GM23338 (cell line): Measurements from ENCODE around the gene NFE2L1. TPM values are rescaled to one million over a fixed set of nuclear protein-coding genes. Genes with fewer than 3 reads are reported as not detected.
A peak's percentile ranks its signal among the peaks of the same experiment; 100 is the strongest.

Experiments used
- ATAC-seq: fragments of 200-7000 bp; cut with Tn5 transposase; 3 replicates; pipeline ENCODE4 v1.9.1; 2020
- DNase-seq: peaks from one replicate; pipeline ENCODE4 v3.0.0-alpha.2; 2015; ENCODE audit warnings: low spot score
- H2AFZ ChIP-seq: fragments of 200-600 bp; sonication (generic); 2 replicates; pipeline ENCODE4 v1.8.0; 2016; ENCODE audit warnings: antibody characterized with exemption, mild to moderate bottlenecking, moderate library complexity
- H3F3A ChIP-seq: fragments of 200-600 bp; sonication (generic); replicated peaks from 2 replicates; pipeline ENCODE4 v1.8.0; 2017; ENCODE audit warnings: antibody characterized with exemption, mixed run types, low read depth
- H3K27ac ChIP-seq: fragments of 200-600 bp; sonication (generic); 2 replicates; pipeline ENCODE4 v1.6.1; 2016; ENCODE audit warnings: low read depth
- H3K27me3 ChIP-seq: fragments of 200-600 bp; sonication (generic); 2 replicates; pipeline ENCODE4 v1.8.0; 2016; ENCODE audit warnings: mild to moderate bottlenecking, mixed run types, moderate library complexity; ENCODE audit not compliant: insufficient read depth
- H3K36me3 ChIP-seq: fragments of 200-600 bp; sonication (generic); 2 replicates; pipeline ENCODE4 v1.8.0; 2016; ENCODE audit warnings: mild to moderate bottlenecking; ENCODE audit not compliant: insufficient read depth
- H3K4me1 ChIP-seq: fragments of 200-600 bp; sonication (generic); 2 replicates; pipeline ENCODE4 v1.8.0; 2016; ENCODE audit warnings: mild to moderate bottlenecking, moderate library complexity; ENCODE audit not compliant: insufficient read depth
- H3K4me2 ChIP-seq: fragments of 200-600 bp; sonication (generic); 2 replicates; pipeline ENCODE4 v1.7.1; 2017; ENCODE audit warnings: mixed run types
- H3K4me3 ChIP-seq: fragments of 200-600 bp; sonication (generic); 2 replicates; pipeline ENCODE4 v1.6.1; 2016; ENCODE audit warnings: mixed run types
- H3K79me2 ChIP-seq: fragments of 200-600 bp; sonication (generic); replicated peaks from 2 replicates; pipeline ENCODE4 v1.8.0; 2017; ENCODE audit warnings: mild to moderate bottlenecking; ENCODE audit not compliant: insufficient read depth
- H3K9me2 ChIP-seq: fragments of 200-600 bp; sonication (generic); 2 replicates; pipeline ENCODE4 v1.8.0; 2017; ENCODE audit not compliant: insufficient read depth
- H4K20me1 ChIP-seq: fragments of 200-600 bp; sonication (generic); replicated peaks from 2 replicates; pipeline ENCODE4 v1.8.0; 2017; ENCODE audit warnings: mild to moderate bottlenecking; ENCODE audit not compliant: insufficient read depth
- H3K27ac Mint-ChIP-seq: 2 replicates; pipeline ENCODE4 v1.8.0; 2020; ENCODE audit warnings: inconsistent platforms, mild to moderate bottlenecking, moderate library complexity, mixed read lengths
- H3K27me3 Mint-ChIP-seq: 3 replicates; pipeline ENCODE4 v1.8.0; 2022; ENCODE audit warnings: low read depth, mild to moderate bottlenecking, moderate library complexity, mixed read lengths, inconsistent platforms; ENCODE audit not compliant: insufficient read depth, poor library complexity
- H3K36me3 Mint-ChIP-seq: 3 replicates; pipeline ENCODE4 v1.8.0; 2021; ENCODE audit warnings: low read depth, mild to moderate bottlenecking, inconsistent platforms, moderate library complexity, mixed read lengths
- H3K4me1 Mint-ChIP-seq: 3 replicates; pipeline ENCODE4 v1.8.0; 2020; ENCODE audit warnings: mild to moderate bottlenecking, inconsistent platforms, mixed read lengths
- H3K4me3 Mint-ChIP-seq: 3 replicates; pipeline ENCODE4 v1.8.0; 2021; ENCODE audit warnings: moderate library complexity, mild to moderate bottlenecking, inconsistent platforms, mixed read lengths
- H3K9me3 Mint-ChIP-seq: 3 replicates; pipeline ENCODE4 v1.8.0; 2020; ENCODE audit warnings: moderate library complexity, mild to moderate bottlenecking, inconsistent platforms, mixed read lengths
- CREB1 ChIP-seq: fragments of 250-450 bp; sonication (Bioruptor Pico); IDR thresholded peaks from 2 replicates; pipeline ENCODE4 v1.5.0; 2020; ENCODE audit warnings: low read depth, mild to moderate bottlenecking, moderate library complexity
- ETS1 ChIP-seq: IDR thresholded peaks from 2 replicates; pipeline ENCODE4 v1.6.1; 2016; ENCODE audit warnings: antibody characterized with exemption
- JUNB ChIP-seq: IDR thresholded peaks from one replicate; pipeline ENCODE4 v1.6.1; 2016; ENCODE audit warnings: antibody characterized with exemption; ENCODE audit not compliant: unreplicated experiment
- NANOG ChIP-seq: IDR thresholded peaks from 2 replicates; pipeline ENCODE4 v1.6.1; 2016; ENCODE audit warnings: antibody characterized with exemption, borderline replicate concordance
- POLR2AphosphoS5 ChIP-seq: IDR thresholded peaks from 2 replicates; pipeline ENCODE4 v1.6.1; 2016; ENCODE audit warnings: antibody characterized with exemption, low read depth
- STAT1 ChIP-seq: IDR thresholded peaks from one replicate; pipeline ENCODE4 v1.6.1; 2016; ENCODE audit warnings: antibody characterized with exemption; ENCODE audit not compliant: unreplicated experiment
- ZNF114 ChIP-seq: fragments of 250-450 bp; sonication (Bioruptor Pico); IDR thresholded peaks from 2 replicates; pipeline ENCODE4 v1.5.0; 2020; ENCODE audit warnings: mild to moderate bottlenecking, moderate library complexity
- ZNF331 ChIP-seq: fragments of 250-450 bp; sonication (Bioruptor Pico); IDR thresholded peaks from 2 replicates; pipeline ENCODE4 v1.5.0; 2020; ENCODE audit warnings: low read depth, mild to moderate bottlenecking, moderate library complexity
- polyA plus RNA-seq: library from polyadenylated mRNA; unstranded; fragments of >200 nt; fragmentation: Nextera tagmentation; extraction: Ambion mirVana; gene quantifications from 2 replicates; pipeline ENCODE4 v1.2.1, GENCODE V29; 2016
- total RNA-seq: library from RNA; depleted of rRNA; stranded (reverse); fragments of >200 nt; shearing (Covaris generic); gene quantifications from 2 replicates; pipeline ENCODE4 v1.2.3, GENCODE V29; 2014
- TF ChIP-seq, protein P1 (sequence below): IDR thresholded peaks from one replicate; pipeline ENCODE4 v1.6.1; 2018; ENCODE audit warnings: antibody characterized with exemption; ENCODE audit not compliant: unreplicated experiment

Gene NFE2L1
- total and polyA plus RNA-seq, 2 experiments from 2014 or later: 39.9 to 138 TPM

GRCh38 chr17:48013876-48014594, 34.1 kb upstream of the NFE2L1 start:
- Histone ChIP-seq H3K4me2 (no peak overlapping the region), H3K27me3 (peaks cover 24% of the 10 kb centered on the region), H3K4me1 (peaks cover 5% of the 10 kb centered on the region), H3K79me2 (no peaks in the 10 kb centered on the region), H3K27ac (no peak overlapping the region), H3K9me2 (no peaks in the 10 kb centered on the region), H3K4me3 (no peak overlapping the region), H3F3A (peaks cover 7% of the 10 kb centered on the region; the same call in 1 of the 2 replicates), H3K36me3 (no peaks in the 10 kb centered on the region), H2AFZ (0 out of 2 replicates have a peak overlapping the region, but pooled peaks have one; percentile 10), H4K20me1 (0 out of 2 replicates have a peak, but pooled peaks cover 3% of the 10 kb centered on the region)
- DNase-seq: no peak
- Mint-ChIP-seq H3K4me3 (no peak overlapping the region), H3K4me1 (peaks cover 29% of the 10 kb centered on the region), H3K27me3 (peaks cover 25% of the 10 kb centered on the region), H3K9me3 (no peaks in the 10 kb centered on the region; the same call in 2 of the 3 replicates), H3K27ac (no peak overlapping the region; the same call in 1 of the 2 replicates), H3K36me3 (no peaks in the 10 kb centered on the region)
- TF ChIP-seq ZNF114 (CRISPR knock-in tag) (no peak), STAT1 (no peak), CREB1 (CRISPR knock-in tag) (no peak), JUNB (no peak), POLR2AphosphoS5 (no peak)
- TF ChIP-seq, protein P1, sequence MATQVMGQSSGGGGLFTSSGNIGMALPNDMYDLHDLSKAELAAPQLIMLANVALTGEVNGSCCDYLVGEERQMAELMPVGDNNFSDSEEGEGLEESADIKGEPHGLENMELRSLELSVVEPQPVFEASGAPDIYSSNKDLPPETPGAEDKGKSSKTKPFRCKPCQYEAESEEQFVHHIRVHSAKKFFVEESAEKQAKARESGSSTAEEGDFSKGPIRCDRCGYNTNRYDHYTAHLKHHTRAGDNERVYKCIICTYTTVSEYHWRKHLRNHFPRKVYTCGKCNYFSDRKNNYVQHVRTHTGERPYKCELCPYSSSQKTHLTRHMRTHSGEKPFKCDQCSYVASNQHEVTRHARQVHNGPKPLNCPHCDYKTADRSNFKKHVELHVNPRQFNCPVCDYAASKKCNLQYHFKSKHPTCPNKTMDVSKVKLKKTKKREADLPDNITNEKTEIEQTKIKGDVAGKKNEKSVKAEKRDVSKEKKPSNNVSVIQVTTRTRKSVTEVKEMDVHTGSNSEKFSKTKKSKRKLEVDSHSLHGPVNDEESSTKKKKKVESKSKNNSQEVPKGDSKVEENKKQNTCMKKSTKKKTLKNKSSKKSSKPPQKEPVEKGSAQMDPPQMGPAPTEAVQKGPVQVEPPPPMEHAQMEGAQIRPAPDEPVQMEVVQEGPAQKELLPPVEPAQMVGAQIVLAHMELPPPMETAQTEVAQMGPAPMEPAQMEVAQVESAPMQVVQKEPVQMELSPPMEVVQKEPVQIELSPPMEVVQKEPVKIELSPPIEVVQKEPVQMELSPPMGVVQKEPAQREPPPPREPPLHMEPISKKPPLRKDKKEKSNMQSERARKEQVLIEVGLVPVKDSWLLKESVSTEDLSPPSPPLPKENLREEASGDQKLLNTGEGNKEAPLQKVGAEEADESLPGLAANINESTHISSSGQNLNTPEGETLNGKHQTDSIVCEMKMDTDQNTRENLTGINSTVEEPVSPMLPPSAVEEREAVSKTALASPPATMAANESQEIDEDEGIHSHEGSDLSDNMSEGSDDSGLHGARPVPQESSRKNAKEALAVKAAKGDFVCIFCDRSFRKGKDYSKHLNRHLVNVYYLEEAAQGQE: no peak
- ATAC-seq: no peak

DNA sequence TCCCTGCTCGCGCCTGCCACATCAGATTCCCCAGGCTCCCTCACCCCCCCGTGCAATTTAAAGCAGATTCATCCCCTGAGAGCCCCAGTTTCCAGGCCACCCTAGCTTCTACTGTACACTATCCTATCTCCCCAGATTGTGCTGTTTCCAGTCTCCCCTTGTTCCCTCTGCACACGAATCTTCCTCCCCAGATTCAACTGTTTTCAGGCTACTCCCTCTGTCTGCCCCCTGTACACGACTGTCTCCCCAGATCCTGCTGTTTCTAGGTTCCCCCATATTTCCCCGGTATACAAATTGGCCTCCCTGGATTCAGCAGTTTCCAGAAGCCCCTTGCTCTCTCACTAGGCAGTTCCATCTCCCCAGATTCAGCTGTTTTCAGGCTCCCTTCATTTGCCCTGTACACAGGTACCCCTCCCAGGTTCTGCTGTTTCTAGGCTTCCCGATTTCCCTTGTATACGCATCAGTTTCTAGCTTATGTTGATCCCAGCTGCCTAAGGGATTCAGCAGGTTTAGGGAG, 33.5 kb upstream of the NFE2L1 start:
- Mint-ChIP-seq H3K9me3 (no peaks in the 10 kb centered on the region; the same call in 2 of the 3 replicates), H3K36me3 (no peaks in the 10 kb centered on the region), H3K27me3 (peaks cover 24% of the 10 kb centered on the region), H3K4me1 (peaks cover 29% of the 10 kb centered on the region), H3K27ac (no peak overlapping the region; the same call in 1 of the 2 replicates), H3K4me3 (no peak overlapping the region)
- no peaks in the 10 kb centered on the region for H3K79me2 ChIP-seq
- H3K27ac ChIP-seq: no peak overlapping the region
- no peaks in the 10 kb centered on the region for H3K9me2 ChIP-seq
- DNase-seq: no peak
- H4K20me1 ChIP-seq: 0 out of 2 replicates have a peak, but pooled peaks cover 3% of the 10 kb centered on the region
- no peak for ATAC-seq
- peak overlapping the region; percentile 81 for H2AFZ ChIP-seq
- peaks cover 24% of the 10 kb centered on the region for H3K27me3 ChIP-seq
- H3K4me2 ChIP-seq: no peak overlapping the region
- H3K36me3 ChIP-seq: no peaks in the 10 kb centered on the region
- H3K4me3 ChIP-seq: no peak overlapping the region
- peaks cover 5% of the 10 kb centered on the region for H3K4me1 ChIP-seq
- peaks cover 7% of the 10 kb centered on the region; the same call in 1 of the 2 replicates for H3F3A ChIP-seq
- TF ChIP-seq POLR2AphosphoS5 (no peak), CREB1 (CRISPR knock-in tag) (no peak), JUNB (no peak), ETS1 (no peak), NANOG (no peak), ZNF331 (CRISPR knock-in tag) (no peak), STAT1 (no peak)
- TF ChIP-seq, protein P1: no peak
